D341Med (cell line): ENCODE data around the gene TP53TG5.

Source experiments
- DNase-seq: peaks from one replicate; pipeline ENCODE4 v3.0.0; 2012; ENCODE audit warnings: low spot score

Gene TP53TG5

GRCh38 chr20:45378191-45378590, at the start of gene TP53TG5:
Gene TP53TG5, minus strand, starts transcription at chr20:45378325. Its CDS starts 89 bp downstream, at chr20:45378236.
- DNase-seq = peak; percentile 49

DNA sequence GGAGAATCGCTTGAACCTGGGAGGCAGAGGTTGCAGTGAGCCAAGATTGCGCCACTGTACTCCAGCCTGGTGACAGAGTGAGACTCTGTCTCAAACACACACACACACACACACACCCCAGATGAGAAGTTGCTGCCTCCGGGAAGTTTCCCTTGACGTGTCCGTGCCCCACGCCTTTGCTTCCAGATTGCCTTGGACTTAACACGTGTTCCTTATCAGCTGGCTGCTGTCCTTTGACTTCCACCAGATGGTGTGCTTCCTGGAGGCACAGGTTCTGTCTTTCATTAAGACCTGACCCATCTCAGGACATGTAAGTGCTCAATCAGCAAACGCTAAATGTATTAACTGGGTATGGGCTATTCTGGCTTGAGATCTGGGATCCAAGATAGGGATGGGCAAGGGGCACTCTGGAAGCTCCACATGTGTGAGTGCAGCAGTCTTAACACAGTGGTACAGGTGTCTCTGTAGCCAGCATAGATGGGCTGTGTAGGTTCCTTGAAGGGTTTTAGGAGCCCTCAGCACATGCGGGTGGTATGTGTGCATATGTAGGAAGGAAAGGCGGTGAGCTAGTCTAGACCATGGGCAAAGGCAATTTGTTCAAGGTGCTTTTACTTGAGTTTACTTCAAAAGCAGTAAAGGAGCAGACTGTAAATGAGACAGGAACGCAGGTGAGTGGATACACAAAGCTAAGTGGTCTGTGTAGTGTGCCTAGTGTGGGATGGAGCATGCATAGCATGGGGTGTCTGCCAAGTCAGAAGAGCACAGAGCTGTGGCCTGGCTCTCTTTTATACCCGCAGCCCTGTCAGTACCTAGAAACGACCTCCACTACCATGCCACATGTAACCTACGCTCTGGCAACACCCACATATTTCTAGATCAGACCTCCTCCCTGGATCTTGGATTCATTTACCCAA, 49.4 kb upstream of the TP53TG5 start:
- no peak for DNase-seq

DNA sequence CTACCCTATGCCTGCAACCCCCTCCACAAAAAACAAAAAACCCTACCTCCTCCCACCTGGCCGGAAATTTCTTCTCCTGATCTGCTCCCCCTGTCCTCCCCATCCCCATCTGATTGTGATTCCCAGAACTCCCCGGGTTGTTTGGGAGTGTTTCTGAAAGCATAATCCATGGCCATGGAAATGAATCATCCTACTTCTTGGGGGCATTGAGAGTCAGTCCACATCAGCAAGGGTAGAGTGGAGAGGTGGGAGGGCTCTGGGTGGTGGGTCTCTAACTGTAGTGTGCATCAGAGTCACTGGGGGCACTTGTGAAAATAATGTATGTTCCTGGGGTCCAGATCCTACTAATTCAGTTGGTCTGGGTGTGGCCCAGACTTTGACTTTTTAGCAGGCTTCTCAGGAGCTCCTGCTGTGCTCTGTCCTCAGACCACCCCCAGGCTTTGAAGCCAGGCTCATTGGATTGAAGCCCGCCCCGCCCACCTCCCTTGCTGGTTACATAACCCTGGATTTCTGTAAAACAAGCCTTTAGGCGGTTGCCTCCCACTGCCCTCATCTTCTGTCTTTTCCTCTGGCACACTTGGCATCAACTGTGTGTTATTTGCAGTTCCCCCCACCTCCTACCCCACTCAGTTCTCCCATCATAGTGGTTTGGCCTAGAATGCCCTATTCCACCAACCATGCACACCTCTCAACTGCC, 48.3 kb upstream of the TP53TG5 start:
- DNase-seq = no peak

DNA sequence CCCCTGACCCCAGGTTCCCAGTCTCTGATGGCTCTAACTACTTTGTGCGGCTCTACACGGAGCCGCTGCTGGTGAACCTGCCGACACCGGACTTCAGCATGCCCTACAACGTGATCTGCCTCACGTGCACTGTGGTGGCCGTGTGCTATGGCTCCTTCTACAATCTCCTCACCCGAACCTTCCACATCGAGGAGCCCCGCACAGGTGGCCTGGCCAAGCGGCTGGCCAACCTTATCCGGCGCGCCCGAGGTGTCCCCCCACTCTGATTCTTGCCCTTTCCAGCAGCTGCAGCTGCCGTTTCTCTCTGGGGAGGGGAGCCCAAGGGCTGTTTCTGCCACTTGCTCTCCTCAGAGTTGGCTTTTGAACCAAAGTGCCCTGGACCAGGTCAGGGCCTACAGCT, 47.4 kb upstream of the TP53TG5 start:
- no peak for DNase-seq

DNA sequence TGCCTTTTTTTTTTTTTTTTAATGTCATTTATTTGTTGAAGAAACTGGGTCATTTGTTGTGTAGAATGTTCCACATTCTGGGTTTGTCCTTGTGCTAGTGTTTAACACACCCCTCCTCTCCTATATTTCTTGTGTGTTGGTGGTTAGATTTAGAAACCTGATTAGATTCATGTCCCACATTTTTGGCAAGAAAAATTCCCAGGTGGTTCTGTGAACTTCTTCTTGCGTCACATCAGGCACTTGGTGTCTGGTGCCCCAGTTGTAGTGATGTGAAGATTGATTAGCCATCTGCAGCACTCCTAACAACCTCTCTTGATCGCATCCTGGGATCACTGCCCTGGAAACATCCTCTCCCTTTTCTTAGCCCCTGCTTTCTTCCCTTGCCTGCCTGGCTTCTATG, 45.6 kb upstream of the TP53TG5 start:
- DNase-seq = no peak

DNA sequence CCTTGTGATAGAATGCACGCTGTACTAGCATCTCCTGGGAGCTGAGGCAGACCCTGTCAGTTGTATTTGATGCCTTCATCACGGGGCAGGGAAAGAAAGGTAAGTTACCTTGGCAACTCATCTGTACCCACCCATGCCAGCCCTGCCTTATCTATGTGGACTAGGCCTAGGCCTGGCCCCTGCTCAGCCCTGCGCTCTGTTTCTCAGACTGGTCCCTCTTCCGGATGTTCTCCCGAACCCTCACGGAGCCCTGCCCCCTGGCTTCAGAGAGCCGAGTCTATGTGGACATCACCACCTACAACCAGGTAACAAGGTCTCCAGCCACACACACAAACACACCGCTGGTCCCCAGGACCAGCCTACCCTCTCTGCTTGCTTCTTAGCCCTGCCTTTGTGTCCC, 42.0 kb upstream of the TP53TG5 start:
- DNase-seq = no peak

DNA sequence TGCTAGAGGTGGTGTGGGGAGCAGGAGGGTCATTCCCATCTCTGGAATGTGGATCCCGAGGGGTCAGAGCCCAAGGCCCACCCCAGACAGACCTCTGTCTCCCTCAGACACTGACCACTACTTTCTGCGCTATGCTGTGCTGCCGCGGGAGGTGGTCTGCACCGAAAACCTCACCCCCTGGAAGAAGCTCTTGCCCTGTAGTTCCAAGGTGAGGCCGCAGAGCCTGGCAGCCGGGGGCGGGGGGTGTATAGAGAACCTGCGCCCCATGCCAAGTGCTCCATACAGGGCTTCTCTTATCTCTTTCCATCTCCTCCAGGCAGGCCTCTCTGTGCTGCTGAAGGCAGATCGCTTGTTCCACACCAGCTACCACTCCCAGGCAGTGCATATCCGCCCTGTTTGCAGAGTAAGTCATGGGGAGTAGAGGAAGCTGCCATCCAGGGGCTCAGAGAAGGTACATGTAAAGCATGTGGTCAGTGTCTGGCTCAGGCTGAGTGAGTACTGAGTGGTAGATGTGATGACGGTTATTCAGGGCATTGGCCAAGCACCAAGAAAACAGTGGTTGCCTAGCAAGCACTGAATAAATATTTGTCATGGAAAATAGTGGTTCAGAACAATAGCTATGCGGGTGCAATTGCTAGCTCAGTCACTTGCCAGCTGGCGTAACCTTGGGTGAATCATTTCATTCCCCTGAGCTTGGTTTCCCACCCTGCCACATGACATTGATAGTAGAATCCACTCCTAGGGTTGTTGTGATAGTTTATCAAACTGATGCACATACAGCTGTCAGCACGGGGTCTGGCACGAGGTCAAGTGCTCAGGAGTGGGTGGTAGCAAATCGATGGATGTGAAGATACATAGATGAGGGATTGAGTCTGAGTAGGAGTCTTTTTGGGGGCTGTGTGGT, 41.3 kb upstream of the TP53TG5 start:
- DNase-seq = no peak

DNA sequence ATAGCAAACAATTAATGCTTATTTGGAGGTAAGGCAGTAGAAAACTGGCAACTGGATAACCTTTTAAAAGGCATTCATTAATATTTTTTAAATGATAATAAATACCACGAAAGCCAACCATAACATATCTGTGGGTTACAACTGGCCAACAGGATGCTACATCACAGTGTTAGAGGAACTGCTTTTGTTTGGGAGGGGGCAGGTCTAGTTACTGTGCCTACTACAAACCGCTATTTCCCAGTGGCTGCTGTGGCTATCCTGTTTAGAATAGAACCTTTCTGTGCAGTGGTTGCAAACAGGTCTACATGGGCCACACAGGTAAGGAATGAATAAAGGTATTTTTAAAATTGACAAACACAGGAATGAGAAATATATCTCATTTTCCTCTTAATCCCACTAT, 38.8 kb upstream of the TP53TG5 start:
- no peak for DNase-seq

DNA sequence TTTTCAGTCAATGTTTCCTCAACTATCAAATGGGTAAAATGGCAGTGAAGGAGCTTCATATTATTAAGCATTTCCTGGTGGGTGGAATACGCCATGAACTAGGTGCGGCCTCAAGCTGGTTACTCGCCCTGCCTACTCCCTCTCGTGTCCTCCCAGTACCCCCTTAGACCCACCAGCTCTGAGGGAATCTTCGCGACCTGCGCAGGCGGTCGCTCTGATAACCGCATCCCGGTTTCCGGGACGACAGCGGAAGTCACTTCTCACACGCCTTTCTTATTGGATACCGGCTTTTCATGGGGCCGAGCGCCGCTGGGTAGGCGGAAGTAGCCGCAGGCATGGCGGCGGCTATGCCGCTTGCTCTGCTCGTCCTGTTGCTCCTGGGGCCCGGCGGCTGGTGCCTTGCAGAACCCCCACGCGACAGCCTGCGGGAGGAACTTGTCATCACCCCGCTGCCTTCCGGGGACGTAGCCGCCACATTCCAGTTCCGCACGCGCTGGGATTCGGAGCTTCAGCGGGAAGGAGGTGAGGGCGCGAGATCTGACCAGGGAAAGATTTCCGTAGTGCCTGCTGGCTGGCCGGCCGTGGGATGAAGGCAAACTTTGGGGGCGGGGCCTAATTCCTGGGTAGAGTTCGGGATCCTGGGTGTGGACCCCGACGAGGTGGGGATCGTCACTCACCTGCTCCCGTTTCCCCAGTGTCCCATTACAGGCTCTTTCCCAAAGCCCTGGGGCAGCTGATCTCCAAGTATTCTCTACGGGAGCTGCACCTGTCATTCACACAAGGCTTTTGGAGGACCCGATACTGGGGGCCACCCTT, 37.9 kb upstream of the TP53TG5 start, which contains the start of gene PIGT:
TSS of gene PIGT (plus strand) at position 320 of the 816 bp plus-strand sequence. CDS start at position 336, 16 bp downstream.
- DNase-seq = peak; percentile 94

GRCh38 chr20:45413479-45413878, 35.4 kb upstream of the TP53TG5 start:
- DNase-seq = no peak

GRCh38 chr20:45412653-45413052, 34.5 kb upstream of the TP53TG5 start:
- DNase-seq = no peak

DNA sequence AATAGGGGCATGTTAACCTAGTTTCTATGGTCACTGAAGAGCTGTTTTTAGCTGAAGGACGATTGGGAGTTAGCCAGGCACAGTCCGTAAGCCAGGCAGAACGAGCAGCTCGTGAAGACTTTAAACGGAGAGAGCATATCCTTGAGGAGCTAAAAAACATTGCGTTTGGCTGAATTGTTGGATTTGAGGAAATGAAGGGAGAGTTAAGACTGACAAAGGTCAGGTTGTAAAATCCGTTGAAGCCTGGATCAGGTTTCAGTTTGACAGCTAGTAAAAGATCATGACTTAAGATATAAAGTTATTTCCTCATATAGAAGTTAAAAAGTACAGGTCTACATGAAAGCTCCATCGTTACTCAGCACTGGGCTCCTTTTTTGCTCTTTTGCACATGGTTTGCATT, 32.8 kb upstream of the TP53TG5 start:
- DNase-seq = no peak

DNA sequence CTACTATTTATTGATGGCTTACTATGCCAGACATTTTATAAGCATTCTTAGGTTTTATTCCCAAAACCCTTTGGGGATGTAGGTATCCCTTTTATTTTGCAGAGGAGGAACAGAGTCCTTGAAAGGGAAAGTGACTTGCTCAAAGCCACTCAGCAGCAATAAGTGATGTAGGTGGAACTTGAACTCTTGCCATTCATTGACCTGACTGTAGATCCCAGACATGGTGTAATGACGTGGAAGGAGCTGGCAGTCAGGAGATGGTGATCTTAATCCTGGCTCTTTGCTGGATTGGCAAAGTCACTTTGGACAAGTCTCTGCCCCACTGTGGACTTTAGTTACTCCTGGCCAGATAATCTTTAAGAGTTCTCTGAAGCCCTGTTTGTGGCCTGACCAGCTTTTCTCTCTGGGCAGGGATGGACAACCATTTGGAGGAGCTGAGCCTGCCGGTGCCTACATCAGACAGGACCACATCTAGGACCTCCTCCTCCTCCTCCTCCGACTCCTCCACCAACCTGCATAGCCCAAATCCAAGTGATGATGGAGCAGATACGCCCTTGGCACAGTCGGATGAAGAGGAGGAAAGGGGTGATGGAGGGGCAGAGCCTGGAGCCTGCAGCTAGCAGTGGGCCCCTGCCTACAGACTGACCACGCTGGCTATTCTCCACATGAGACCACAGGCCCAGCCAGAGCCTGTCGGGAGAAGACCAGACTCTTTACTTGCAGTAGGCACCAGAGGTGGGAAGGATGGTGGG, 31.6 kb upstream of the TP53TG5 start:
- DNase-seq = no peak

GRCh38 chr20:45408646-45409213, 30.6 kb upstream of the TP53TG5 start:
- no peak for DNase-seq

- no peak for DNase-seq
Measured at GRCh38 chr20:45407783-45408645, 29.9 kb upstream of the TP53TG5 start, which contains the start of gene DBNDD2. Gene DBNDD2, plus strand, starts transcription at chr20:45408289. Its CDS starts 179 bp downstream, at chr20:45408468.

DNA sequence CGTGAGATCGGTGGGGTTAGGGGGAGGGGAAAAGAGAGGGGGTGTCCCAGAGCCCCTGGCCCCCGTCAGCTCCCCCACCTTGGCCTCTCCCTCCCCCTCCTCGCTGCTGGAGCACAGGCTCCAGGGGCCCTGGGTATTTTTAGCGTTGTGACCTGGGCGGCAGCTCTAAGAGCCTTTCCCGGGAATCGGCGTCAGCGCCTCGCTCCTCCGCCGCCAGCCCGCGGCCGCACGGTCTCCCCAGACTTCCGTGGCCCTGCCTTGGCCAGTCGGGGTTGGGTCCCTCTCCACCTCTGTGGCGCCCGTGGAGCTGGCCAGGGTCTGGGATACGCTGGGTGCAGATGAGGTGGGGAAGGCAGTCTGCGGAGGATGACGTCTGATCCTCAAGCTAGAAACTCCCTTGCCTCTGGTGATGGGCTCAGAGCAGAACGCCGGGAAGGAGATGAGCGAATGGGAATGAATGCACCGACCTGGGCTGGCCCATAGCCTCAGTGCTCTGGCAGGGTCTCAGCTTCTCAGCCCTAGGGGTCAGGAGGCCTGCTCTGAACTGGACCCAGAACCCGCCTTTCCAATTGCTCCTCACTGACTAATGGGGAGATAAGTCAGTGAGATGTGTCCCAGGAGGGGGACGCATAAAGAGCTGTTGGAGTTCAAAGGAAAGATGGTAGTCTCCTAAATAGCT, 29.1 kb upstream of the TP53TG5 start:
- peak; percentile 73 for DNase-seq

- DNase-seq = peak; percentile 92
Measured at GRCh38 chr20:45406260-45407066, 28.3 kb upstream of the TP53TG5 start.
